HG03103 (cell line): ENCODE results near the gene DDX56.
A peak's percentile ranks its signal among the peaks of the same experiment; 100 is the strongest.

ENCODE experiments used
- ATAC-seq: cut with Tn5 transposase; IDR thresholded peaks from one replicate; pipeline ENCODE4 v1.9.1; 2021; ENCODE audit warnings: low read depth; ENCODE audit not compliant: unreplicated experiment

The DDX56 gene

GRCh38 chr7:44573464-44574286 is at the start of gene DDX56:
TSS of gene DDX56 (minus strand) at chr7:44573908. CDS start at chr7:44573895, 13 bp downstream.
- ATAC-seq: peak; percentile 92

GRCh38 chr7:44622342-44623151 is 48.8 kb upstream of the DDX56 start:
- ATAC-seq: no peak

GRCh38 chr7:44621750-44622103 is 48.0 kb upstream of the DDX56 start:
- no peak for ATAC-seq

- ATAC-seq: no peak
Observed at GRCh38 chr7:44621034-44621749, 47.5 kb upstream of the DDX56 start.

- no peak for ATAC-seq
Observed at GRCh38 chr7:44618753-44619152, 45.0 kb upstream of the DDX56 start.

GRCh38 chr7:44618045-44618444 is 44.3 kb upstream of the DDX56 start:
- ATAC-seq: no peak

- ATAC-seq: no peak
Observed at GRCh38 chr7:44617225-44617890, 43.6 kb upstream of the DDX56 start.

GRCh38 chr7:44616545-44616944 is 42.8 kb upstream of the DDX56 start:
- ATAC-seq: no peak

GRCh38 chr7:44615793-44616192 is 42.1 kb upstream of the DDX56 start:
- no peak for ATAC-seq

- no peak for ATAC-seq
Observed at GRCh38 chr7:44615149-44615611, 41.5 kb upstream of the DDX56 start.

GRCh38 chr7:44609829-44610228 is 36.1 kb upstream of the DDX56 start:
- no peak for ATAC-seq

GRCh38 chr7:44608916-44609648 is 35.4 kb upstream of the DDX56 start:
- ATAC-seq: no peak

- no peak for ATAC-seq
Observed at GRCh38 chr7:44607141-44608068, 33.7 kb upstream of the DDX56 start.

GRCh38 chr7:44606341-44607140 is 32.8 kb upstream of the DDX56 start, which contains the start of gene OGDH:
TSS of gene OGDH (plus strand) at chr7:44606627. CDS start at chr7:44624344, 17,717 bp downstream.
- ATAC-seq: peak; percentile 89

GRCh38 chr7:44604941-44605340 is 31.2 kb upstream of the DDX56 start:
- ATAC-seq: no peak

GRCh38 chr7:44603193-44603592 is 29.5 kb upstream of the DDX56 start:
- no peak for ATAC-seq

- ATAC-seq: no peak
Observed at GRCh38 chr7:44602576-44602910, 28.8 kb upstream of the DDX56 start.

GRCh38 chr7:44599222-44599621 is 25.5 kb upstream of the DDX56 start:
- no peak for ATAC-seq
